DND-41 (cell line): ENCODE measurements around the gene ARL13B.

Source experiments
- CTCF ChIP-seq: IDR thresholded peaks from 2 replicates; pipeline ENCODE4 v1.5.1; 2012; ENCODE audit warnings: borderline replicate concordance, low read length, moderate library complexity, mild to moderate bottlenecking; ENCODE audit not compliant: poor library complexity, severe bottlenecking; ENCODE audit errors: extremely low read depth
- EZH2 ChIP-seq: IDR thresholded peaks from 3 replicates; pipeline ENCODE4 v1.6.1; 2012; ENCODE audit warnings: borderline replicate concordance, low read depth, mild to moderate bottlenecking, moderate library complexity, low read length, inconsistent platforms; ENCODE audit not compliant: severe bottlenecking

DNA sequence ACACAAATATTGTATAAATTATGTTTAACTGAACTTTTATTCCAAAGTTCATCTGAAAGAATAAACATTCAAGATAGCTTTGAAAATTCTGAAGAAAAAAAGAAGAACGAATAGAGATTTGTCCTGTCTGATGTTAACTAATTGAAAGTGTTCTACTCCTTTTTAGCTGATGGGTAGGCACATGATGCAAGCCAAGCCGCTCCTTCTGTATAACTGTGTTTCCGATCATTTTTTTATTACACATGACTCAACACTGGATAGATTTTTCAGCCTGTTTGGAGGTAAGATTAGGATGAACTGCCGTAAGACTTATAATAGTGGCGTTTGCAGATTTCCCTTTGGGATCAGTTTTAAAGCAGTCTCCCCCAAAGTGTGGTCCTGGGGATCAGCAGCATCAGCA, 101.9 kb downstream of the ARL13B start:
- TF ChIP-seq CTCF (no peak), EZH2 (no peak)
